ENCODE data around the gene TYK2. TPM values are rescaled to one million over a fixed set of nuclear protein-coding genes. Genes with fewer than 3 reads are reported as not detected.
A peak's percentile ranks its signal among the peaks of the same experiment; 100 is the strongest.

TYK2 gene
- total RNA-seq, 4 donors from 2014 or later: 112 to 166 (median 125) TPM

DNA sequence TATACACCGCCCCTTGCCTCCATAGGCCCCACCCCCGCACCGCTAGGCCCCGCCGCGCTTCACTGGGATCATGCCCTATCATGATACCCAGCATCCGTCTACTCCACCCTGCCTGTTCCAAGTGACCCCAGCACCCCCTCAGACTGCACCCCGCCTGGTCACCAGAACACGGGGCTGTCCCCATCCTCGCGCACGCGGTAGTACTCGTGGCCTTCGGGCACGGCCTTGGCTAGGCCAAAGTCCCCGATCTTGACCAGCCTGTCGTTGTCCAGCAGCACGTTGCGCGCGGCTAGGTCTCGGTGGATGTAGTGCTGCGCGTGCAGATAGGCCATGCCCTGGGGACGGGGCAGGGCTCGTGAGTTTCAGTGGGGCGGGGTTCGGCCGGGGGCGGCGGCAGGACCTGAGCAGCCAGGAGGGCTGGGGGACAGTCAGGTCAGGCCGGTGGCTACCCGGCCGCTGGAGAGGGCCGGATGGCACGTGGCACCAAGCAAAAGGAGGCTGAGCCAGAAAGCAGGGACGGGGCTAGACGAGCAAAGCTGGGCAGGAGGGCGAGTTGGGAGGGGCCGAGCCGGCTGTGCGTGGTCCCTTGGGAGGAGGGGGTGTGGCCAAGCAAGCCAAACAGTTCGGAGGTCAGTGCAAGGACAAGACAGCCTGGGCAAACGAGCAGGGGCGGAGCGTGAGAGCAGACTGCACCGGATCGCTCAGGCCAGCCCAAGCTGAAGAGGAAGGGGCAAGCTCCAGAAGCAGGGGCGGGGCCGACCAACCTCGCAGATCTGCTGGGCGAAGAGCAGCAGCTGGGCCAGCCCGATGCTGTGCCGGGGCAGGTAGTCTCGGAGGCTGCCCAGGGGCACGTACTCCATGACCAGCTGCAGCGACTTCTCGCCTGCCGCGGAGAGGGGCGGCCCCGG is 27.4 kb downstream of the TYK2 start:
- Histone ChIP-seq H3K27me3 (no peaks in the 10 kb centered on the region), H3K4me1 (peaks cover 0 to 20% (median 0%) of the 10 kb centered on the region in 4 donors), H3K9me3 (no peaks in the 10 kb centered on the region), H3K36me3 (peaks cover 3 to 91% (median 15%) of the 10 kb centered on the region in 3 donors), H3K27ac (peak overlapping the region; percentile 58 to 84 (median 72)), H3K4me3 (peak overlapping the region in 2 of 4 donors; percentile 10 to 45)
- 51 to 56% methylated on average over 51 to 56 of the region's 63 CpGs for WGBS, 2 donors
- peak; percentile 76 to 81 for DNase-seq (ENCODE audit: low spot score in 2 of 2)
- TF ChIP-seq, protein P1, sequence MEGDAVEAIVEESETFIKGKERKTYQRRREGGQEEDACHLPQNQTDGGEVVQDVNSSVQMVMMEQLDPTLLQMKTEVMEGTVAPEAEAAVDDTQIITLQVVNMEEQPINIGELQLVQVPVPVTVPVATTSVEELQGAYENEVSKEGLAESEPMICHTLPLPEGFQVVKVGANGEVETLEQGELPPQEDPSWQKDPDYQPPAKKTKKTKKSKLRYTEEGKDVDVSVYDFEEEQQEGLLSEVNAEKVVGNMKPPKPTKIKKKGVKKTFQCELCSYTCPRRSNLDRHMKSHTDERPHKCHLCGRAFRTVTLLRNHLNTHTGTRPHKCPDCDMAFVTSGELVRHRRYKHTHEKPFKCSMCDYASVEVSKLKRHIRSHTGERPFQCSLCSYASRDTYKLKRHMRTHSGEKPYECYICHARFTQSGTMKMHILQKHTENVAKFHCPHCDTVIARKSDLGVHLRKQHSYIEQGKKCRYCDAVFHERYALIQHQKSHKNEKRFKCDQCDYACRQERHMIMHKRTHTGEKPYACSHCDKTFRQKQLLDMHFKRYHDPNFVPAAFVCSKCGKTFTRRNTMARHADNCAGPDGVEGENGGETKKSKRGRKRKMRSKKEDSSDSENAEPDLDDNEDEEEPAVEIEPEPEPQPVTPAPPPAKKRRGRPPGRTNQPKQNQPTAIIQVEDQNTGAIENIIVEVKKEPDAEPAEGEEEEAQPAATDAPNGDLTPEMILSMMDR (IDR thresholded peaks at IDR 0.05): no peak
- peak in 1 of 2 donors; percentile 47 for TF ChIP-seq EP300 (IDR thresholded peaks at IDR 0.05)

DNA sequence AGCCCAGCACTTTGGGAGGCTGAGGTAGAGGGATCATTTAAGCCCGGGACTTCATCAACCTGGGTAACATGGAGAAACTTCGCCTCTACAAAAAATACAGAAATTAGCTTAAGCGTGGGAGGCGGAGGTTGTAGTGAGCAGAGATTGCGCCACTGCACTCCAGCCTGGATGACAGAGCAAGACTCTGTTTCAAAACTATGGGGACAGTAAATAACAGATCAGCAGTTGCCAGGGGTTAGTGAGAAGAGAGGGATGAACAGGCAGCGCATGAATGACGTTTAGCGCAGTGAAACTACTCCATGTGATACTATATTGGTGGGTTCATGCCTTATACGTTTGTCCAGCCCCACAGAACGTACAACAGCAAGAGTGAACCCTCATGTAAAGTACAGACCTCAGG is 33.9 kb downstream of the TYK2 start:
- DNase-seq (ENCODE audit: low spot score in 2 of 2): no peak

DNA sequence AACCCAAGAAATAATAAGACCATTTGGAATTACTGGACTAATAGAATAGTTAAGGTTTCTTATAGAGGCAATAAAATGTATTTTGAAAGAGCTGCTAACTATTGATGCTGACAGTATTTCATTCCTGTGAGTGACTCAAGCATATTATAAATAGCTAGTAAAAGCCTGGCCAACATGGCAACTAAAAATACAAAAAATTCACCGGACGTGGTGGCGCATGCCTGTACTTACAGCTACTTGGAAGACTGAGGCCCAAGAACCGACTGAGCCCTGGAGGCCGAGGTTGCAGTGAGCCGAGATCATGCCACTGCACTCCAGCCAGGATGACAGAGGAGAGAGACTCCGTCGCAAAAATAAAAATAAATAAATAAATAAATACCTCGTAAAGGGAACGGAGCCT is 35.6 kb downstream of the TYK2 start:
- Histone ChIP-seq H3K4me3 (no peak overlapping the region), H3K9me3 (no peaks in the 10 kb centered on the region), H3K4me1 (no peaks in the 10 kb centered on the region), H3K27ac (no peak overlapping the region), H3K27me3 (no peaks in the 10 kb centered on the region), H3K36me3 (peaks cover 0 to 12% (median 0%) of the 10 kb centered on the region in 3 donors)
- WGBS, 2 donors: 84 to 87% methylated on average over 10 of the region's 10 CpGs
- DNase-seq (ENCODE audit: low spot score in 2 of 2): no peak
- TF ChIP-seq, protein P1 (IDR thresholded peaks at IDR 0.05): no peak

More for the DNA sequence above, 33.9 kb downstream of the TYK2 start:
- no peaks in the 10 kb centered on the region for H3K27me3 ChIP-seq
- H3K4me1 ChIP-seq: no peaks in the 10 kb centered on the region
- no peaks in the 10 kb centered on the region for H3K9me3 ChIP-seq
- no peak overlapping the region for H3K4me3 ChIP-seq
- WGBS, 2 donors: 59 to 72% methylated on average over 10 of the region's 10 CpGs
- TF ChIP-seq POLR2A (IDR thresholded peaks at IDR 0.05) (no peak), EP300 (IDR thresholded peaks at IDR 0.05) (no peak)
- TF ChIP-seq, protein P1 (IDR thresholded peaks at IDR 0.05): no peak
- H3K27ac ChIP-seq: no peak overlapping the region
- peaks cover 0 to 29% (median 3%) of the 10 kb centered on the region in 3 donors for H3K36me3 ChIP-seq

DNA sequence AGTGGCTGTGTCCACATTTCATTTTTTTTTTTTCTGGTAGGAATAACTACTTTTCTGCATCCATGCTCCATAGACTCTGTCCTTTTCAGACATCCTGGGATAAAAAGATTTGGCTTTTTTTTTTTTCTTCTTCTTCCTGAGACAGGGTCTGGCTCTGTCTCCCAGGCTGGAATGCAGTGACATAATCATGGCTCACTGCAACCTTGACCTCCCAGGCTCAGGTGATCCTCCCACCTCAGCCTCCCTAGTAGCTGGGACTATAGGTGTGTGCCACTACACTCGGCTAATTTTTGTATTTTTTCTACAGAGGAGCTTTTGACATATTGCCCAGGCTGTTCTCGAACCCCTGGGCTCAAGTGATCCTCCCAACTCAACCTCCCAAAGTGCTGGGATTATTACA is 36.9 kb downstream of the TYK2 start:
- 69 to 81% methylated on average over 2 of the region's 2 CpGs for WGBS, 2 donors
- H3K4me1 ChIP-seq: no peaks in the 10 kb centered on the region

DNA sequence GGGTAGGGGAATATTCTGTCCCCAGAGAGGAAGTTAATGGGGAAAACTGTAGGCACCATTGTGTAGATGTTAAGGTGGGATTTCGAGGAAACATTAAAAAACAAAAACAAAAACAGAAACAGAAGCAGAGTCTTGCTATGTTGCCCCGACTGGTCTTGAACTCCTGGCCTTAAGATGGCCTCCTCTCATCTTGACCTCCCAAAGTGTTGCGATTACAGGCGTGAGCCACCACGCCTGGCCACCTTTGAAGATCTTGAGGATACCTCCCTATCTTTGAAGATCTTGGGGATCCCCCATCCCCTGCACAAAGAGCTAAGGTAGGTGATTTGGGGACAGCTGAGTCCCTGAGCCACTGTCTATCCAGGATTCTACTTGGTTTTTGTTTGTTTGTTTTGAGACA is 40.4 kb downstream of the TYK2 start:
- 81 to 86% methylated on average over 5 of the region's 5 CpGs for WGBS, 2 donors
- Histone ChIP-seq H3K27ac (no peak overlapping the region), H3K9me3 (no peaks in the 10 kb centered on the region), H3K4me3 (no peak overlapping the region), H3K4me1 (peaks cover 0 to 7% (median 0%) of the 10 kb centered on the region in 4 donors), H3K36me3 (no peaks in the 10 kb centered on the region), H3K27me3 (no peaks in the 10 kb centered on the region)
- no peak for DNase-seq (ENCODE audit: low spot score in 2 of 2)
- TF ChIP-seq EP300 (IDR thresholded peaks at IDR 0.05) (no peak), POLR2A (IDR thresholded peaks at IDR 0.05) (no peak)
- TF ChIP-seq, protein P1 (IDR thresholded peaks at IDR 0.05): no peak

More for the DNA sequence above, 36.9 kb downstream of the TYK2 start:
- Histone ChIP-seq H3K9me3 (no peaks in the 10 kb centered on the region), H3K36me3 (no peaks in the 10 kb centered on the region), H3K27me3 (no peaks in the 10 kb centered on the region), H3K27ac (no peak overlapping the region), H3K4me3 (no peak overlapping the region)
- TF ChIP-seq, protein P1 (IDR thresholded peaks at IDR 0.05): no peak
- TF ChIP-seq POLR2A (IDR thresholded peaks at IDR 0.05): no peak
- no peak for TF ChIP-seq EP300 (IDR thresholded peaks at IDR 0.05)
- DNase-seq (ENCODE audit: low spot score in 2 of 2): no peak

Measured in tibial nerve (tissue), 4 donors.